Keratinocyte (primary cell): ENCODE data around the gene UNC13B. TPM values are rescaled to one million over a fixed set of nuclear protein-coding genes. Genes with fewer than 3 reads are reported as not detected.
"Not testable (repeated sequence)": the region's sequence is repeated elsewhere in the genome, so short reads cannot be mapped to it uniquely, and the experiment has no call there.

Experiments
- DNase-seq: peaks from one replicate; pipeline ENCODE4 v3.0.0-alpha.2; 2011; ENCODE audit warnings: low read depth, missing footprints, low spot score
- FAIRE-seq: peaks from 2 replicates; lab custom pipeline; 2011; peaks lifted over from hg19 to GRCh38; lab: Jason Lieb, UNC
- H2AFZ ChIP-seq: 2 replicates; pipeline ENCODE4 v1.6.0; 2012; ENCODE audit warnings: low read length, control low read depth, inconsistent platforms; ENCODE audit not compliant: control insufficient read depth
- H3K27ac ChIP-seq: 2 replicates; pipeline ENCODE4 v1.5.1; 2011; ENCODE audit warnings: low read length; ENCODE audit not compliant: control insufficient read depth, insufficient read depth
- H3K27me3 ChIP-seq: 3 replicates; pipeline ENCODE4 v1.6.0; 2011; ENCODE audit warnings: low read length; ENCODE audit not compliant: control insufficient read depth, insufficient read depth; ENCODE audit errors: extremely low read depth
- H3K36me3 ChIP-seq, 2 experiments: 2 replicates in 1 of 2; 3 replicates in 1 of 2; pipeline ENCODE4 v1.5.1; 2011; ENCODE audit warnings: low read length in 2 of 2, mild to moderate bottlenecking in 1 of 2; ENCODE audit not compliant: control insufficient read depth in 2 of 2, insufficient read depth in 2 of 2; ENCODE audit errors: extremely low read depth in 1 of 2
- H3K4me1 ChIP-seq: 3 replicates; pipeline ENCODE4 v1.5.1; 2011; ENCODE audit warnings: low read length; ENCODE audit not compliant: control insufficient read depth, insufficient read depth; ENCODE audit errors: extremely low read depth
- H3K4me2 ChIP-seq: 3 replicates; pipeline ENCODE4 v1.6.0; 2011; ENCODE audit warnings: low read depth, low read length; ENCODE audit not compliant: control insufficient read depth, insufficient read depth; ENCODE audit errors: extremely low read depth
- H3K4me3 ChIP-seq, 3 experiments: fragments of 200-600 bp in 1 of 3; sonication (generic) in 1 of 3; 2 replicates in 2 of 3; 3 replicates in 1 of 3; pipeline ENCODE4 v1.5.1; 2011 to 2016; ENCODE audit warnings: low read length in 3 of 3, mild to moderate bottlenecking in 3 of 3, control low read depth in 2 of 3, inconsistent platforms in 1 of 3, low read depth in 1 of 3, mixed read lengths in 1 of 3, mixed run types in 1 of 3, moderate library complexity in 1 of 3; ENCODE audit not compliant: control insufficient read depth in 2 of 3, insufficient read depth in 2 of 3; ENCODE audit errors: extremely low read depth in 1 of 3
- H3K79me2 ChIP-seq: 2 replicates; pipeline ENCODE4 v1.6.0; 2012; ENCODE audit warnings: low read length; ENCODE audit not compliant: control insufficient read depth, insufficient read depth
- H3K9ac ChIP-seq: 3 replicates; pipeline ENCODE4 v1.6.0; 2011; ENCODE audit warnings: low read length; ENCODE audit not compliant: control insufficient read depth, insufficient read depth; ENCODE audit errors: extremely low read depth
- H3K9me1 ChIP-seq: 3 replicates; pipeline ENCODE4 v1.6.0; 2011; ENCODE audit warnings: low read length; ENCODE audit not compliant: control insufficient read depth, insufficient read depth; ENCODE audit errors: extremely low read depth
- H3K9me3 ChIP-seq: 2 replicates; pipeline ENCODE4 v1.5.1; 2012; ENCODE audit warnings: low read depth, low read length; ENCODE audit not compliant: control insufficient read depth
- H4K20me1 ChIP-seq: 3 replicates; pipeline ENCODE4 v1.6.0; 2011; ENCODE audit warnings: low read length; ENCODE audit not compliant: control insufficient read depth, insufficient read depth; ENCODE audit errors: extremely low read depth
- CTCF ChIP-seq, 3 experiments: IDR thresholded peaks in 1 of 3; conservative IDR thresholded peaks in 1 of 3; optimal IDR thresholded peaks in 1 of 3; 2 replicates in 2 of 3; 3 replicates in 1 of 3; pipeline versions ENCODE3 to v1.5.1; 2011; ENCODE audit warnings: low read length in 3 of 3, mild to moderate bottlenecking in 3 of 3, moderate library complexity in 2 of 3, control low read depth in 1 of 3, inconsistent platforms in 1 of 3; ENCODE audit not compliant: insufficient read depth in 2 of 3; ENCODE audit errors: extremely low read depth in 1 of 3
- EZH2 ChIP-seq: IDR thresholded peaks from one replicate; pipeline ENCODE4 v1.6.1; 2012; ENCODE audit warnings: inconsistent platforms, mild to moderate bottlenecking, low read length, moderate library complexity
- dilution Hi-C: fragments of 300-500 bp; cut with MboI; formaldehyde crosslinking; loops from one replicate; pipeline ENCODE4 v1.7.0; 2020; ENCODE audit warnings: low sequenced_read_pairs; ENCODE audit not compliant: extremely low pct_ligation_motif_present
- polyA plus RNA-seq, 5 experiments: library from polyadenylated mRNA; depleted of rRNA in 3 of 5; stranded (reverse) in 3 of 5; stranded (forward) in 1 of 5; unstranded in 1 of 5; fragments of >200 nt; gene quantifications; 1 replicate in 1 of 5; 2 replicates in 3 of 5; 3 replicates in 1 of 5; pipeline versions ENCODE4 v1.2.1 to v1.2.3, GENCODE V29; 2011 to 2012; ENCODE audit warnings: missing spikeins in 2 of 5, low read depth in 1 of 5, low replicate concordance in 1 of 5

UNC13B gene
- polyA plus RNA-seq, 1 donor (not counting 4 experiments of a cell fraction or from before 2014, with no cell fraction given) = 9.3 TPM

DNA sequence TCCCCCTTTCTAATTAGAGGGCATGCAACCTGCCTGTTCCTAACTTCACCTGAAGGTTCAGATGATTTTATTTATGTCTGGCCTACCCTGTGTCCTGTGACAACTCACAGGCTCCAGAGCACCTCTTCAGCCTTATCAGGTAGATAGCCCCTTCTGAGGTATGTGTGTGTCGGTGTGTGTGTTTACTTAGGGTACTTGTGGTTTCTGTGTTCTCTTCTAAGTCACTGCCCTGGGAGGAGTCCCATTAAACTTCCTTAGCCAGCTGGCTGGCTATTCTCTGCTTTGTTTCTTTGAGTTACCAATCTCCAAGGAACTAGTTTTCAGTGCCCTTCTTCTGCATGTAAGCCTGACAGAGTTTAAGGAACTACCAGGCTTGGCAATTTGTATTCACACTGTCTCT, 74.9 kb downstream of the UNC13B start:
- dilution Hi-C loops = no loop called here
- no peak overlapping the region for H3K9ac ChIP-seq
- H3K36me3 ChIP-seq = no peaks in the 10 kb centered on the region
- H4K20me1 ChIP-seq = no peaks in the 10 kb centered on the region
- TF ChIP-seq CTCF (optimal IDR thresholded peaks at IDR 0.05 in 1 of 3, IDR thresholded peaks at IDR 0.05 in 1 of 3, conservative IDR thresholded peaks at IDR 0.05 in 1 of 3; ENCODE audit: extremely low read depth in 1 of 3, insufficient read depth in 2 of 3, low read length in 3 of 3) (no peak), EZH2 (no peak)
- H3K4me2 ChIP-seq = no peak overlapping the region
- no peak overlapping the region for H3K4me3 ChIP-seq
- no peaks in the 10 kb centered on the region for H3K9me3 ChIP-seq
- H3K9me1 ChIP-seq = no peaks in the 10 kb centered on the region
- no peaks in the 10 kb centered on the region for H3K4me1 ChIP-seq
- H3K79me2 ChIP-seq = no peaks in the 10 kb centered on the region
- FAIRE-seq (no peak), DNase-seq (no peak)
- no peaks in the 10 kb centered on the region for H3K27me3 ChIP-seq
- no peak overlapping the region for H2AFZ ChIP-seq
- no peak overlapping the region for H3K27ac ChIP-seq

- dilution Hi-C loops = no loop called here
These were observed 75.5 kb downstream of the UNC13B start for GRCh38 chr9:35237311-35237710.

DNA sequence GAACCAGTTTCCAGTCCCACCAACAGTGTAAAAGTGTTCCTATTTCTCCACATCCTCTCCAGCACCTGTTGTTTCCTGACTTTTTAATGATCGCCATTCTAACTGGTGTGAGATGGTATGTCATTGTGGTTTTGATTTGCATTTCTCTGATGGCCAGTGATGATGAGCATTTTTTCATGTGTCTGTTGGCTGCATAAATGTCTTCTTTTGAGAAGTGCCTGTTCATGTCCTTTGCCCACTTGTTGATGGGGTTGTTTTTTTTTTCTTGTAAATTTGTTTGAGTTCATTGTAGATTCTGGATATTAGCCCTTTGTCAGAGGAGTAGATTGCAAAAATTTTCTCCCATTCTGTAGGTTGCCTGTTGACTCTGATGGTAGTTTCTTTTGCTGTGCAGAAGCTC, 84.1 kb downstream of the UNC13B start:
- H2AFZ ChIP-seq, DNase-seq, FAIRE-seq, H3K4me1 ChIP-seq, H3K36me3 ChIP-seq, H3K79me2 ChIP-seq, H3K9ac ChIP-seq, H3K4me2 ChIP-seq, H3K9me3 ChIP-seq, H4K20me1 ChIP-seq, dilution Hi-C loops, H3K27me3 ChIP-seq, H3K27ac ChIP-seq, H3K9me1 ChIP-seq, H3K4me3 ChIP-seq: not testable (repeated sequence)

More at GRCh38 chr9:35237311-35237710, 75.5 kb downstream of the UNC13B start:
- H3K36me3 ChIP-seq = no peaks in the 10 kb centered on the region
- H3K9me3 ChIP-seq = no peaks in the 10 kb centered on the region
- H3K27ac ChIP-seq = no peak overlapping the region
- H3K4me3 ChIP-seq = no peak overlapping the region
- no peaks in the 10 kb centered on the region for H3K4me1 ChIP-seq
- FAIRE-seq (no peak), DNase-seq (no peak)
- H4K20me1 ChIP-seq = no peaks in the 10 kb centered on the region
- no peak overlapping the region for H2AFZ ChIP-seq
- no peak for TF ChIP-seq CTCF (optimal IDR thresholded peaks at IDR 0.05 in 1 of 3, IDR thresholded peaks at IDR 0.05 in 1 of 3, conservative IDR thresholded peaks at IDR 0.05 in 1 of 3; ENCODE audit: extremely low read depth in 1 of 3, insufficient read depth in 2 of 3, low read length in 3 of 3)
- no peak for TF ChIP-seq EZH2
- no peaks in the 10 kb centered on the region for H3K27me3 ChIP-seq
- H3K4me2 ChIP-seq = no peak overlapping the region
- no peaks in the 10 kb centered on the region for H3K79me2 ChIP-seq
- no peaks in the 10 kb centered on the region for H3K9me1 ChIP-seq
- no peak overlapping the region for H3K9ac ChIP-seq
